CD4-positive, alpha-beta memory T cell (primary cell): Measurements from ENCODE around the gene POLR3C. TPM values are rescaled to one million over a fixed set of nuclear protein-coding genes. Genes with fewer than 3 reads are reported as not detected.

Source experiments
- CTCF ChIA-PET: fragments of 350-600 bp; sonication (Branson Sonifier 250); formaldehyde crosslinking; loops from one replicate; lab custom pipeline; 2021; ENCODE audit warnings: inconsistent platforms; ENCODE audit not compliant: partially characterized antibody; lab: Charles Lee
- POLR2A ChIA-PET: fragments of 350-600 bp; sonication (Branson Sonifier 250); formaldehyde crosslinking; loops from one replicate; lab custom pipeline; 2021; ENCODE audit not compliant: partially characterized antibody; lab: Charles Lee
- DNase-seq, 5 donors: peaks; one replicate each; pipeline versions ENCODE4 v3.0.0 to v3.0.0-alpha.2; 2020 to 2022; ENCODE audit warnings: mixed read lengths in 1 of 5
- H3K27ac ChIP-seq: one replicate; pipeline ENCODE4 v1.7.0; 2013; ENCODE audit warnings: low read depth, low read length
- H3K27me3 ChIP-seq: 2 replicates; pipeline ENCODE4 v1.7.0; 2013; ENCODE audit warnings: mild to moderate bottlenecking, low read length, moderate library complexity; ENCODE audit not compliant: insufficient read depth
- H3K36me3 ChIP-seq: 2 replicates; pipeline ENCODE4 v1.7.0; 2013; ENCODE audit warnings: mild to moderate bottlenecking, low read length, moderate library complexity; ENCODE audit not compliant: insufficient read depth
- H3K4me1 ChIP-seq: 2 replicates; pipeline ENCODE4 v1.7.0; 2013; ENCODE audit warnings: mild to moderate bottlenecking, low read length, moderate library complexity; ENCODE audit not compliant: insufficient read depth
- H3K4me3 ChIP-seq, 2 donors: one replicate each; pipeline ENCODE4 v1.7.0; 2013; ENCODE audit warnings: low read length in 2 of 2, mild to moderate bottlenecking in 1 of 2
- H3K9me3 ChIP-seq, 2 donors: one replicate each; pipeline ENCODE4 v1.7.0; 2013; ENCODE audit warnings: low read length in 2 of 2, control low read depth in 1 of 2; ENCODE audit not compliant: control insufficient read depth in 1 of 2
- H3K27ac Mint-ChIP-seq, 7 donors: one replicate each; pipeline ENCODE4 v1.8.0; 2020 to 2021; ENCODE audit warnings: mixed read lengths in 7 of 7, mild to moderate bottlenecking in 6 of 7, inconsistent platforms in 3 of 7, moderate library complexity in 3 of 7
- H3K27me3 Mint-ChIP-seq, 2 donors: one replicate each; pipeline ENCODE4 v1.8.0; 2020 to 2021; ENCODE audit warnings: mixed read lengths in 2 of 2
- H3K36me3 Mint-ChIP-seq, 2 donors: one replicate each; pipeline ENCODE4 v1.8.0; 2020 to 2021; ENCODE audit warnings: mixed read lengths in 2 of 2, inconsistent platforms in 1 of 2, mild to moderate bottlenecking in 1 of 2
- H3K4me1 Mint-ChIP-seq, 4 donors: one replicate each; pipeline ENCODE4 v1.8.0; 2020 to 2021; ENCODE audit warnings: mixed read lengths in 4 of 4, mild to moderate bottlenecking in 1 of 4
- H3K4me3 Mint-ChIP-seq, 8 donors: one replicate each; pipeline ENCODE4 v1.8.0; 2020 to 2021; ENCODE audit warnings: mixed read lengths in 8 of 8, mild to moderate bottlenecking in 7 of 8, moderate library complexity in 6 of 8, inconsistent platforms in 3 of 8
- H3K9me3 Mint-ChIP-seq, 8 donors: one replicate each; pipeline ENCODE4 v1.8.0; 2020 to 2021; ENCODE audit warnings: mixed read lengths in 8 of 8, mild to moderate bottlenecking in 5 of 8, inconsistent platforms in 3 of 8, moderate library complexity in 1 of 8
- intact Hi-C: fragments of 100-400 bp; cut with micrococcal nuclease; formaldehyde crosslinking; loops from one replicate; pipeline ENCODE4 v1.15.1; 2023
- polyA plus RNA-seq, 2 donors: library from polyadenylated mRNA; unstranded; fragments of 300-500 nt; fragmentation: Illumina TruSeq; gene quantifications; one replicate each; pipeline ENCODE4 v1.2.3, GENCODE V29; 2021
- total RNA-seq, 2 experiments: library from RNA; stranded (reverse); gene quantifications; one replicate each; pipeline ENCODE4 v1.2.3, GENCODE V29; 2021

Gene POLR3C
- total and polyA plus RNA-seq, 4 experiments from 2014 or later: 43.5 to 52.0 (median 44.2) TPM

DNA sequence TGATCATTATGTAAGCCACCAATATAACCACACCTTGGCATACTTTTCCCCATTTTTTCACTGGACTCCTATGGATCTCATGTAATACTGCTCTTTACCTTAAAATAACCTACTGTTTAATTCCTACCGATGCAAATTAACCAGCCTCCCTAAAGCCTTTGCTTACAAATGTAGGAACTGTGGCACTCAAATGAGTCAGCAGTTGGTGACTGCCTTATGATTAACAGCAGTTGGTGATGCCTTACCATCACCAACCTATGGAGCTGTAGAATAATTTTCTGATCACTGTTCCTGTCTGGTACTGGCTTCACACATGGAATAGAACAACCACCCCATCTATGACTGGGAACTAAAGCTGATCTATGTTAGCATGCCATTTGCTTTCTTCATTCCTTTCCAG, 13.7 kb downstream of the POLR3C start:
- peaks cover 66% of the 10 kb centered on the region for H3K36me3 ChIP-seq
- Mint-ChIP-seq H3K36me3 (peaks cover 47 to 77% of the 10 kb centered on the region in 2 donors), H3K27ac (peak overlapping the region in 1 of 7 donors; percentile 57), H3K9me3 (no peaks in the 10 kb centered on the region), H3K4me1 (no peaks in the 10 kb centered on the region), H3K27me3 (no peaks in the 10 kb centered on the region), H3K4me3 (no peak overlapping the region)
- ChIA-PET CTCF (no interaction called here), POLR2A (interaction anchor here (2.2 kb wide), 1 partner anchor 14 kb away, joined by 6 read pairs; the partner anchor contains the start of genes POLR3C and RNF115)
- H3K4me1 ChIP-seq: no peaks in the 10 kb centered on the region
- H3K27me3 ChIP-seq: no peaks in the 10 kb centered on the region
- intact Hi-C loops: no loop called here
- no peak overlapping the region for H3K4me3 ChIP-seq
- no peaks in the 10 kb centered on the region for H3K9me3 ChIP-seq
- no peak for DNase-seq
- H3K27ac ChIP-seq: no peak overlapping the region

DNA sequence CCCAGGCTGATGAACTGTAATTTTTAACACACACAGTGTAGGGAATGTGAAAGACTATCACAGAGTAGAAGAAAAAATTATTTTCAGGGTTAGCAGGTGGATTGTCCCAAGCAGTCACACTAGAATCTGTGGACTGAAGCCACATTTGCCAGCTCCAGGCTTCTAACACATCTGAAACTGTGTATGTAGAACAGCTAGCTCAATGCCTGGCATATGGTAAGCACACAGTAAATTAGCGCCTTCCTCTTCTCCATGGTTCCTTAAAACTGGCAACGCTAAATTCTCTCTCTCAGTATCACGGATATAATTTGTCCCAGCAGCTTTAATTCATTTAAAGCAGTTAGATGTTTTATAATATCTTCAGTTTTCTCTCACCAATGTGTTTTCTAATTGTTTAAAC, 19.0 kb downstream of the POLR3C start:
- Histone ChIP-seq H3K4me3 (no peak overlapping the region), H3K36me3 (peaks cover 39% of the 10 kb centered on the region), H3K4me1 (peaks cover 11% of the 10 kb centered on the region), H3K27me3 (no peaks in the 10 kb centered on the region), H3K9me3 (no peaks in the 10 kb centered on the region), H3K27ac (no peak overlapping the region)
- Mint-ChIP-seq H3K4me1 (peaks cover 6 to 7% (median 6%) of the 10 kb centered on the region in 4 donors), H3K27ac (no peak overlapping the region), H3K9me3 (no peaks in the 10 kb centered on the region), H3K36me3 (peaks cover 29 to 41% of the 10 kb centered on the region in 2 donors), H3K27me3 (no peaks in the 10 kb centered on the region), H3K4me3 (no peak overlapping the region)
- intact Hi-C loops: no loop called here
- no peak for DNase-seq
- CTCF ChIA-PET: interaction anchor here (0.7 to 9.5 kb wide), 8 partner anchors 10 to 179 kb away, joined by 3 to 264 read pairs (median 4); partner anchors contain the start of genes HJV and PIAS3
- POLR2A ChIA-PET: interaction anchor here (1.2 to 8.8 kb wide), 2 partner anchors 15 to 18 kb away, joined by 4 to 133 read pairs; partner anchors contain the start of gene PIAS3

DNA sequence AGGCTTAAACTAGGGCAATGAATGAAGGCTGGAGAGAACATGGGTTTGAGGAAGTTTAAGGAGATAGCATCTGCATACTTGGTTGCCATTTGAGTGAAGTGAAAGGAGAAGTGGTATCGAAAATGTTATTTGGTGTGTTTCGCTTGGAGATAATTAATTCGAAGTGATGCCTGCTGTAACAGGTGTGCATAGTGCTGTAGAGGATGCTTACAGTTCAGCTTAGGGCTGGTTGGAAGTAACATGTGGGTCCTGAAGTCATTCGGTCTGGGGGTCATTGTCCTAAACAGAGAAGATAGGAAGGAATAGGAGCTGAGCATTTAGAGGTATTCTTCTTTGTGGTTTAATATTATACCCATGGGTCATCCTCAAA, 21.1 kb downstream of the POLR3C start:
- H3K36me3 ChIP-seq: peaks cover 27% of the 10 kb centered on the region
- Mint-ChIP-seq H3K4me1 (peaks cover 6 to 7% (median 6%) of the 10 kb centered on the region in 4 donors), H3K27me3 (no peaks in the 10 kb centered on the region), H3K4me3 (no peak overlapping the region), H3K36me3 (peaks cover 24 to 35% of the 10 kb centered on the region in 2 donors), H3K9me3 (no peaks in the 10 kb centered on the region), H3K27ac (no peak overlapping the region)
- no peaks in the 10 kb centered on the region for H3K9me3 ChIP-seq
- peaks cover 11% of the 10 kb centered on the region for H3K4me1 ChIP-seq
- peak overlapping the region; percentile 18 to 77 for H3K4me3 ChIP-seq
- peak overlapping the region; percentile 63 for H3K27ac ChIP-seq
- CTCF ChIA-PET: interaction anchor here (0.8 to 9.5 kb wide), 38 partner anchors 9 to 202 kb away, joined by 3 to 264 read pairs (median 7); partner anchors contain the start of genes ANKRD34A, ANKRD35, HJV and ITGA10
- POLR2A ChIA-PET: interaction anchor here (0.8 to 8.8 kb wide), 28 partner anchors 10 to 192 kb away, joined by 3 to 133 read pairs (median 6); partner anchors contain the start of genes ANKRD34A, ANKRD35, LIX1L and PEX11B
- no peaks in the 10 kb centered on the region for H3K27me3 ChIP-seq
- intact Hi-C loops: loop anchor here (1.0 to 2.0 kb wide), 5 partner anchors 14 to 168 kb away; partner anchors contain the start of genes ITGA10, PIAS3, POLR3C and RNF115
- no peak for DNase-seq

DNA sequence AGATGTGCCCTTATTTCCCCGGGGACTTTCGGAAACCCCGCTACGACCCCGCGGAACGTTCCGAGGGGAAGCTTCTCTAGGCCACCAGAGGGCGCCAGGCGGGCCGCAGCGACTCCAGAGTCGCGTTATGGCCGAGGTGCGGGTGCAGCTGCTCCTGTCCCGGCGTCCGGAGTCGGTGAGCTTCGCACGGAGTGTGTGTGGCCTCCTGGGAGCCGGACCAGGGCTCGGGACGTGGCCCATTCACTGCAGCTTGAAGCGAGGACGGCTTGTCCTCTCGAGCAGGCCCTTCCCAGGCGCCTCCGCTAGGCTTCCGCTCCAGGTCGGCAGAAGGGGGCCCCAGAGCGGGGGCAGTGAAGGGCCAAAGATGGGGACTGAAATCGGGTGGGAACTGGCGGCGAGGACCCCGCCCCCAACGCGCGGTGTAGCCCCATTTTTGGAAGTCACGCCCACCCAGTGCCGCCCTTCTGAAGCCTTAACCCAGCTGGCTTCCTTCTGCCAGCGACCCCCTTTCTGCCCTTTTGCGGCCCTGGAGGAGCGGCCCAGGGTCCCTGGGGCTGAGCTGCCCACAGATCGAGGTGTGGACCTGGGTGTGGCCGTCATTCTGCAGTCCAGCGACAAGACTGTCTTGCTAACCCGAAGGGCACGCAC, 21.6 kb downstream of the POLR3C start, which contains the start of gene NUDT17:
Gene NUDT17 (plus strand): TSS at position 117 of the 648 bp plus-strand sequence. CDS start 11 bp downstream, at position 128.
- Mint-ChIP-seq H3K36me3 (peaks cover 28 to 35% of the 10 kb centered on the region in 2 donors), H3K9me3 (no peaks in the 10 kb centered on the region), H3K4me1 (peaks cover 6 to 7% (median 6%) of the 10 kb centered on the region in 4 donors), H3K27me3 (no peaks in the 10 kb centered on the region), H3K27ac (peak within 1 kb of the TSS in 6 of 7 donors; percentile 43 to 91 (median 81)), H3K4me3 (no peak within 1 kb of the TSS)
- peak within 1 kb of the TSS; percentile 63 for H3K27ac ChIP-seq
- H3K27me3 ChIP-seq: no peaks in the 10 kb centered on the region
- H3K36me3 ChIP-seq: peaks cover 23% of the 10 kb centered on the region
- peak within 1 kb of the TSS; percentile 18 to 77 for H3K4me3 ChIP-seq
- ChIA-PET POLR2A (interaction anchor here (0.8 to 8.8 kb wide), 29 partner anchors 9 to 191 kb away, joined by 3 to 133 read pairs (median 5); partner anchors contain the start of genes ANKRD34A, ANKRD35, LIX1L and PEX11B), CTCF (interaction anchor here (0.7 to 9.5 kb wide), 41 partner anchors 9 to 202 kb away, joined by 3 to 264 read pairs (median 7); partner anchors contain the start of genes ANKRD34A, ANKRD35, HJV and ITGA10)
- peaks cover 11% of the 10 kb centered on the region for H3K4me1 ChIP-seq
- H3K9me3 ChIP-seq: no peaks in the 10 kb centered on the region
- peak; percentile 67 to 75 (median 68) for DNase-seq
- intact Hi-C loops: loop anchor here (1.0 to 2.0 kb wide), 5 partner anchors 13 to 168 kb away; partner anchors contain the start of genes ITGA10, PIAS3, POLR3C and RNF115

DNA sequence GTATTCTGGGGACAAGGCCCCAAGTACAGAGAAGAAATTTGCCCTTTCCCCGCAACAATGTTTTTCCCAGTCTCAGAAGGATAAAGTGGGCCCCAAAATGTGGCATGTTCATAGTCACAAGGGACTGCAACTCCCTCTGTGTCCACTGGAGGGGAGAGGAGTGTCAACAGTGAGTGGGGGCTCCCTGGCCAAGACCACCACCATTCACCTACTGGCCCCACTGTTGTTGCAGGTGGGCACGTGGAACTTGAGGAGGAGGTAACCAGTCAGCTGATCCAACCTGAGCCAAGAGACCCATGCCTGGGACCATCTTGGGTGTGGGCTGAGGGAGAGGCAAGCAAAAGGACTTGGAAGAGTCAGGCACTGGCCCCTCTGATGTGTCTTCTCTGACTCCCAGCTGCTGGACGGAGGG, 22.2 kb downstream of the POLR3C start:
- peak overlapping the region; percentile 63 for H3K27ac ChIP-seq
- no peaks in the 10 kb centered on the region for H3K9me3 Mint-ChIP-seq
- ChIA-PET POLR2A (interaction anchor here (0.9 to 8.8 kb wide), 11 partner anchors 9 to 191 kb away, joined by 3 to 133 read pairs (median 9); partner anchors contain the start of genes PIAS3, POLR3C, RNF115 and TXNIP), CTCF (interaction anchor here (0.8 to 9.5 kb wide), 28 partner anchors 10 to 201 kb away, joined by 3 to 264 read pairs (median 11); partner anchors contain the start of genes ANKRD34A, ANKRD35, HJV and ITGA10)
- H3K4me3 Mint-ChIP-seq: no peak overlapping the region
- peaks cover 20% of the 10 kb centered on the region for H3K36me3 ChIP-seq
- peaks cover 28 to 35% of the 10 kb centered on the region in 2 donors for H3K36me3 Mint-ChIP-seq
- no peaks in the 10 kb centered on the region for H3K9me3 ChIP-seq
- DNase-seq: peak in 4 of 5 donors; percentile 20 to 39 (median 30)
- H3K4me1 Mint-ChIP-seq: peaks cover 6 to 7% (median 6%) of the 10 kb centered on the region in 4 donors
- peak overlapping the region in 6 of 7 donors; percentile 43 to 91 (median 81) for H3K27ac Mint-ChIP-seq
- H3K27me3 ChIP-seq: no peaks in the 10 kb centered on the region
- no peaks in the 10 kb centered on the region for H3K27me3 Mint-ChIP-seq
- peak overlapping the region; percentile 18 to 77 for H3K4me3 ChIP-seq
- intact Hi-C loops: no loop called here
- H3K4me1 ChIP-seq: peaks cover 11% of the 10 kb centered on the region

DNA sequence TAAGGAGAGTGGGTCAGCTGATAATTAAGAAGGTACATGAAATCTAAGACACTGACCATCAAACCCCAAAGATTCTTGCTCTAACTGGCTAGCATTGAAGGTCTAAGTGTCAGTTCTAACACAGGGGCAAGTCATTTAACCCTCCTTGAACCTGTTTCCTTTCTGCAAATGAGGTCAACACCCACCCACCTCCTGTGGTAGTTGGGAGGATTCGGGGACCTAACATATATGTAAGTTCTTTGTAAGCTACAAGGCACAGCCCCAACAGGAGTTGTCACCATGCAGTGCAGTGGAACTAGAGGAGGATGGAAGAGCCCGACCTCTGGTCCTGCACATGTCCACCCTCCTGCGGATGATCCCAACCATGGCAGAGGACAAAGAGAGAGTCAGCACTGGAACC, 23.8 kb downstream of the POLR3C start:
- ChIA-PET CTCF (interaction anchor here (0.6 to 9.5 kb wide), 11 partner anchors 13 to 178 kb away, joined by 3 to 264 read pairs (median 45); partner anchors contain the start of genes ANKRD34A, ANKRD35, ITGA10 and LIX1L), POLR2A (interaction anchor here (0.8 to 8.8 kb wide), 3 partner anchors 10 to 82 kb away, joined by 3 to 133 read pairs (median 32); partner anchors contain the start of genes PIAS3, POLR3C and RNF115)
- H3K4me1 Mint-ChIP-seq: peaks cover 6 to 8% (median 7%) of the 10 kb centered on the region in 4 donors
- H3K9me3 Mint-ChIP-seq: no peaks in the 10 kb centered on the region
- H3K27ac Mint-ChIP-seq: peak overlapping the region in 4 of 7 donors; percentile 1 to 66 (median 36)
- H3K4me3 Mint-ChIP-seq: no peak overlapping the region
- no peak overlapping the region for H3K4me3 ChIP-seq
- H3K36me3 ChIP-seq: peaks cover 10% of the 10 kb centered on the region
- H3K27ac ChIP-seq: no peak overlapping the region
- intact Hi-C loops: no loop called here
- H3K27me3 ChIP-seq: no peaks in the 10 kb centered on the region
- no peaks in the 10 kb centered on the region for H3K9me3 ChIP-seq
- H3K27me3 Mint-ChIP-seq: no peaks in the 10 kb centered on the region
- peaks cover 18 to 31% of the 10 kb centered on the region in 2 donors for H3K36me3 Mint-ChIP-seq
- no peak for DNase-seq
- peaks cover 11% of the 10 kb centered on the region for H3K4me1 ChIP-seq
